Measurements from ENCODE around the gene HHAT.

HHAT gene

DNA sequence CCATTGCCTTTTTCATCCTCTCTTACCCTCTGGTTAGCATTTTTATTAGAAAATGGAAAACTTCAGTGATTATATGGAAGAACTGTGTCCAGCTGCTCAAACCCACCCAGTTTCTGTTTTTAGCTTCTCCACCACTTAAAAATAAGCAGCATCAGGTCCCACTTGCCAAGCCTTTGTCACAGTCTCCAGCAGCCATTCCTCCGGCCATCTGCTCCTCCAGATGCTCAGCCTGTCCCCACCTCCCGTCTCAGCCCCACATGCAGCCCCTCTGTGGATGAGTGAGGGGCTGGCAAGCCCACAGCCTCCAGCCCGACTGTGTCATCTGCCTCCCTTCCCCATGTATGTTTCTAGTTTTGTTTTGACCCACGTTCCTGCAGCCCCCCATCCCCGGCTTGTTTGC lies 289.7 kb downstream of the HHAT start:
- Histone ChIP-seq H3F3A (ENCODE audit: insufficient read depth, low read length) (no peaks in the 10 kb centered on the region), H3K79me2 (ENCODE audit: insufficient read depth, low read length) (no peaks in the 10 kb centered on the region), H2AFZ (ENCODE audit: low read length) (no peak overlapping the region), H3K27me3 (ENCODE audit: insufficient read depth, low read length) (no peaks in the 10 kb centered on the region), H3K4me1 (ENCODE audit: insufficient read depth, low read length, severe bottlenecking) (no peaks in the 10 kb centered on the region), H3K4me3 (ENCODE audit: low read depth, low read length, poor library complexity, severe bottlenecking) (no peak overlapping the region), H3K27ac (ENCODE audit: low read depth, low read length, poor library complexity, severe bottlenecking) (no peak overlapping the region), H3K9me2 (ENCODE audit: low read depth, low read length) (no peaks in the 10 kb centered on the region), H3K9me3 (ENCODE audit: low read length) (no peaks in the 10 kb centered on the region), H4K20me1 (ENCODE audit: insufficient read depth, low read length) (no peaks in the 10 kb centered on the region), H3K4me2 (ENCODE audit: low read length) (no peak overlapping the region), H3K9ac (ENCODE audit: low read length) (no peak overlapping the region), H3K36me3 (ENCODE audit: insufficient read depth, low read length) (no peaks in the 10 kb centered on the region)
- TF ChIP-seq, protein P1, sequence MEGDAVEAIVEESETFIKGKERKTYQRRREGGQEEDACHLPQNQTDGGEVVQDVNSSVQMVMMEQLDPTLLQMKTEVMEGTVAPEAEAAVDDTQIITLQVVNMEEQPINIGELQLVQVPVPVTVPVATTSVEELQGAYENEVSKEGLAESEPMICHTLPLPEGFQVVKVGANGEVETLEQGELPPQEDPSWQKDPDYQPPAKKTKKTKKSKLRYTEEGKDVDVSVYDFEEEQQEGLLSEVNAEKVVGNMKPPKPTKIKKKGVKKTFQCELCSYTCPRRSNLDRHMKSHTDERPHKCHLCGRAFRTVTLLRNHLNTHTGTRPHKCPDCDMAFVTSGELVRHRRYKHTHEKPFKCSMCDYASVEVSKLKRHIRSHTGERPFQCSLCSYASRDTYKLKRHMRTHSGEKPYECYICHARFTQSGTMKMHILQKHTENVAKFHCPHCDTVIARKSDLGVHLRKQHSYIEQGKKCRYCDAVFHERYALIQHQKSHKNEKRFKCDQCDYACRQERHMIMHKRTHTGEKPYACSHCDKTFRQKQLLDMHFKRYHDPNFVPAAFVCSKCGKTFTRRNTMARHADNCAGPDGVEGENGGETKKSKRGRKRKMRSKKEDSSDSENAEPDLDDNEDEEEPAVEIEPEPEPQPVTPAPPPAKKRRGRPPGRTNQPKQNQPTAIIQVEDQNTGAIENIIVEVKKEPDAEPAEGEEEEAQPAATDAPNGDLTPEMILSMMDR (IDR thresholded peaks at IDR 0.05; ENCODE audit: low read length) = no peak
- TF ChIP-seq EZH2 (IDR thresholded peaks at IDR 0.05; ENCODE audit: borderline replicate concordance, low read length) = no peak

DNA sequence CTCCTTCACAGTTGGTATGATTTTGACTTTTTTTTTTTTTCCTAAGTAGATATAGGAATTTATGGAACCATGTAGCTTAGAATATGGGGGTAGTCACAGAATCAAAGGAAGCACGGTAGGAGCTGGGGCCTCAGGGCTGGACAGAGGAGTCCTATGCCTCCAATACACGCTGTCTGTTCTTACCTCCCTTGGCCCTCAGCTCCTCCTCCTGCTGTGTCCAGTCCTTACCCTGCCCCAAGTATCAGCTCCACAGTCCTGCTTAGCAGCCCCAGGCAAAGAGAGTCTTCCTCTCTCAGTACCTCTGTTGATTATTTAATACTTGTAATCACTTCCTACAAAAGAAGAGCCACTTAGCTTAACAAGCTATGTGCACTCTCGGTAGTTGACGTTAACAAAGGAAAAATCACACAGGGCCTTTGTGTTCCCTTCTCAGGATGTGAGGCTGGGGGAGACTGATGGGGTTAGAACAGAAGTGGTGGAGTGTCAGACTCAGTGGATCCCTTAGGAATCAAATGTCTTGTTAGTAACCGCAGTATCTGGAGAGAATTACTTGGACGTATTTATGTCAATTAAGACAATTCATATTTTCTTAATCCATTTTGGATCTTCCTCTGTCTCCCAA lies 292.3 kb downstream of the HHAT start:
- H3K27me3 ChIP-seq (ENCODE audit: insufficient read depth, low read length) = no peaks in the 10 kb centered on the region
- no peaks in the 10 kb centered on the region for H3K9me3 ChIP-seq (ENCODE audit: low read length)
- H2AFZ ChIP-seq (ENCODE audit: low read length) = no peak overlapping the region
- no peaks in the 10 kb centered on the region for H3K79me2 ChIP-seq (ENCODE audit: insufficient read depth, low read length)
- H3K9me2 ChIP-seq (ENCODE audit: low read depth, low read length) = no peaks in the 10 kb centered on the region
- no peak overlapping the region for H3K4me3 ChIP-seq (ENCODE audit: low read depth, low read length, poor library complexity, severe bottlenecking)
- H3K27ac ChIP-seq (ENCODE audit: low read depth, low read length, poor library complexity, severe bottlenecking) = no peak overlapping the region
- H4K20me1 ChIP-seq (ENCODE audit: insufficient read depth, low read length) = no peaks in the 10 kb centered on the region
- no peak overlapping the region for H3K9ac ChIP-seq (ENCODE audit: low read length)
- TF ChIP-seq, protein P1 (IDR thresholded peaks at IDR 0.05; ENCODE audit: low read length) = no peak
- TF ChIP-seq EZH2 (IDR thresholded peaks at IDR 0.05; ENCODE audit: borderline replicate concordance, low read length) = no peak
- no peaks in the 10 kb centered on the region for H3K36me3 ChIP-seq (ENCODE audit: insufficient read depth, low read length)
- no peak overlapping the region for H3K4me2 ChIP-seq (ENCODE audit: low read length)
- no peaks in the 10 kb centered on the region for H3F3A ChIP-seq (ENCODE audit: insufficient read depth, low read length)
- H3K4me1 ChIP-seq (ENCODE audit: insufficient read depth, low read length, severe bottlenecking) = no peaks in the 10 kb centered on the region

DNA sequence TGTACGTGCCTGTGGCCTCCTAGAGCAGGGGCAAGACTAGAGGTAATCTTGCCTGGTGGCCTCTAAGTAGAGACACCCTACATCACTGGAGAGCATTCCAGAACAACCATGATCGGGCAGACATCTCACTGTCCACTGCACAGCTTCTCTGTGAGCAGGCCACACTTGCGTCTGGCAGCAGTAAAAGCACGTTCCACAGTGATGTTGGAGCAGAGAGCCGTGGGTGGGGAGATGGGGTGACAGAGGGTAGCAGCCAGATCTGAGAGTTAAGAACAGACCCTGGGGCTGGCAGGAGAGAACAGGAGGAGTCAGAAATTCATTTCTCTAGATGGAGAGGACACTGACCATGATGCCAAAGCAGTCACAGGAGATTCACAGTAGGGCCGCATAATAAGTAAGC lies 293.0 kb downstream of the HHAT start:
- Histone ChIP-seq H3K9ac (ENCODE audit: low read length) (no peak overlapping the region), H3K9me2 (ENCODE audit: low read depth, low read length) (no peaks in the 10 kb centered on the region), H3K36me3 (ENCODE audit: insufficient read depth, low read length) (no peaks in the 10 kb centered on the region), H3K4me3 (ENCODE audit: low read depth, low read length, poor library complexity, severe bottlenecking) (no peak overlapping the region), H3K79me2 (ENCODE audit: insufficient read depth, low read length) (no peaks in the 10 kb centered on the region), H3K4me2 (ENCODE audit: low read length) (no peak overlapping the region), H3K4me1 (ENCODE audit: insufficient read depth, low read length, severe bottlenecking) (no peaks in the 10 kb centered on the region), H2AFZ (ENCODE audit: low read length) (no peak overlapping the region), H3K27me3 (ENCODE audit: insufficient read depth, low read length) (no peaks in the 10 kb centered on the region), H3K9me3 (ENCODE audit: low read length) (no peaks in the 10 kb centered on the region), H3K27ac (ENCODE audit: low read depth, low read length, poor library complexity, severe bottlenecking) (no peak overlapping the region), H4K20me1 (ENCODE audit: insufficient read depth, low read length) (no peaks in the 10 kb centered on the region), H3F3A (ENCODE audit: insufficient read depth, low read length) (no peaks in the 10 kb centered on the region)
- TF ChIP-seq, protein P1 (IDR thresholded peaks at IDR 0.05; ENCODE audit: low read length) = no peak
- no peak for TF ChIP-seq EZH2 (IDR thresholded peaks at IDR 0.05; ENCODE audit: borderline replicate concordance, low read length)

All from OCI-LY1 (cell line).